Fibroblast of the aortic adventitia (primary cell): ENCODE measurements around the gene ADGRG3. TPM values are rescaled to one million over a fixed set of nuclear protein-coding genes. Genes with fewer than 3 reads are reported as not detected.

Experiments used
- DNase-seq: peaks from one replicate; pipeline ENCODE4 v3.0.0-alpha.2; 2010; ENCODE audit warnings: low read depth
- H3K4me3 ChIP-seq: 2 replicates; pipeline ENCODE4 v1.5.1; 2011; ENCODE audit warnings: low read depth, mild to moderate bottlenecking, control low read depth, low read length, moderate library complexity
- total RNA-seq: library from RNA; depleted of rRNA; stranded (reverse); fragments of >200 nt; gene quantifications from 2 replicates; pipeline ENCODE4 v1.2.3, GENCODE V29; 2012; ENCODE audit warnings: low replicate concordance
- TF ChIP-seq, protein P1 (sequence below): IDR thresholded peaks from 2 replicates; pipeline ENCODE4 v1.5.1; 2011; ENCODE audit warnings: mild to moderate bottlenecking, low read length, control low read depth, inconsistent platforms; ENCODE audit not compliant: insufficient read depth

Gene ADGRG3
- total RNA-seq, 1 donor: not detected

DNA sequence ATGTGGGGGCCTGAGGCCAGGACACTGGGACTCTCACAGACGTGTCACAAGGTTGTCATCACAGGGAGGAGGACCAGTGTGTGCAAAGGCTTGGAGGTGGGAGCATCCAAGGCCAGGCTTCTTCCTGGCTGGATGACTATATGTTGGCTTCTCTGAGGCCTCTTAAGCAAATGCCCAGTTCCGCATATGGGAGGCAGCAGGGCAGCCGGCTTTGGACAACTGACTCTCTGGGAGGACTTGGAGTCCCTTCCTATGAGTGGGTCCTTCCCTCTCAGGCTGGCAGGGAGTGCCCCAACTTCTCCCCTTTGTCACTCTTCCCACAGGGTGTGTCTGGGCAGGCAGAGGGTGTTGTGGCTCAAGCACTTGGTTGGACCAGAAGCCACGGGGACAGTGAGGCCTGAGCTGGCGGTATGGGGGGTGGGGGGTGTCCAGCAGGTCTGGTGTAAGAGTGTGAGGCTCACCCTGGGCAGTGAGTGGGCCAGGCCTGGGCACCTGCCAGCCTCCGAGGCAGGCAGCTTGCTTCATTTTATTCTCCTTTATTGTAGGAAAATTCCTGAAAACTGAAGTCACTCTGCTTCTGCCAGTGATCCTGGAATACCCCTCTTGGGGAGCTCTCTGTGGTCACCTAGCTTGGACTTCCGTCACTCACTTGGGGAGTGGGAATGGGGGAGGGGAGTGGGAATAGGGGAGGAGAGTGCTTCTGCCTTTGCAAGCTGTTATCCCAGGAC is 24.8 kb upstream of the ADGRG3 start:
- TF ChIP-seq, protein P1, sequence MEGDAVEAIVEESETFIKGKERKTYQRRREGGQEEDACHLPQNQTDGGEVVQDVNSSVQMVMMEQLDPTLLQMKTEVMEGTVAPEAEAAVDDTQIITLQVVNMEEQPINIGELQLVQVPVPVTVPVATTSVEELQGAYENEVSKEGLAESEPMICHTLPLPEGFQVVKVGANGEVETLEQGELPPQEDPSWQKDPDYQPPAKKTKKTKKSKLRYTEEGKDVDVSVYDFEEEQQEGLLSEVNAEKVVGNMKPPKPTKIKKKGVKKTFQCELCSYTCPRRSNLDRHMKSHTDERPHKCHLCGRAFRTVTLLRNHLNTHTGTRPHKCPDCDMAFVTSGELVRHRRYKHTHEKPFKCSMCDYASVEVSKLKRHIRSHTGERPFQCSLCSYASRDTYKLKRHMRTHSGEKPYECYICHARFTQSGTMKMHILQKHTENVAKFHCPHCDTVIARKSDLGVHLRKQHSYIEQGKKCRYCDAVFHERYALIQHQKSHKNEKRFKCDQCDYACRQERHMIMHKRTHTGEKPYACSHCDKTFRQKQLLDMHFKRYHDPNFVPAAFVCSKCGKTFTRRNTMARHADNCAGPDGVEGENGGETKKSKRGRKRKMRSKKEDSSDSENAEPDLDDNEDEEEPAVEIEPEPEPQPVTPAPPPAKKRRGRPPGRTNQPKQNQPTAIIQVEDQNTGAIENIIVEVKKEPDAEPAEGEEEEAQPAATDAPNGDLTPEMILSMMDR: no peak
- H3K4me3 ChIP-seq: no peak overlapping the region
- peak; percentile 62 for DNase-seq

DNA sequence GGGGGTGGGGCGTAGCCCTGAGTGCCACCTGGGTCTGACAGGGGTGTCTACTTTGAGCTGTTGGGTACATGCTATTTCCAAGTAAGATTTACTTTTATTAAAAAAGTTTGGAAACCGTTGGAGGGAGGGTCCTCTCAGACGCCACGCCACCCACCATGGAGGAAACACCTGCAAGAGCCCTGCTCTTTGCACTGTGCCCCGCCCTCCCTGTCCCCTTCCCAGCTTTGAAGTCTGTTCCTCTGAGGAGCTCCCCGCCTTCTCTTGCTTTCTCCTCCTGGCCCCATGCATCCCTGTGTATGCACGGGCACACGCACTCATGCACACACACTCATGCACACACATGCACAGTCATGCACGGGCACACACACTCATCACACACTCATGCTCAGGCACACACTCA is 24.2 kb upstream of the ADGRG3 start:
- no peak overlapping the region for H3K4me3 ChIP-seq
- no peak for DNase-seq
- TF ChIP-seq, protein P1: no peak

DNA sequence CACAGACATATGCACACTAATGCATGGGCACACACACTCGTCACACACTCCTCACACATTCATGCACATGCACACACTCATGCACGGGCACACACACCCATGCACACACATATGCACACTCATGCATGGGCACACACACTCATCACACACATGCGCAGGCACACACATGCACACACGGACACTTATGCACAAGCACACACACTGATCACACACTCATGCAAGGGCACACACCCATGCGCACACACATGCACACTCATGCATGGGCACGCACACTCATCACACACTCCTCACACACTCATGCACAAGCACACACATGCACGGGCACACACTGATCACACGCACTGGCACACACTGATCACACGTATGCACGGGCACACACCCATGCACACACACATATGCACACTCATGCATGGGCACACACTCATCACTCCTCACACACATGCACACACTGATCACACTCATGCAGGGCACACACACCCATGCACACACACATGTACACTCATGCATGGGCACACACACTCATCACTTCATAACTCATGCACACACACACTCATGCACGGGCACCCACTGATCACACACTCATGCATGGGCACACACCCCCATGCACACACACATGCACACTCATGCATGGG is 23.6 kb upstream of the ADGRG3 start:
- no peak for DNase-seq
- TF ChIP-seq, protein P1: no peak

DNA sequence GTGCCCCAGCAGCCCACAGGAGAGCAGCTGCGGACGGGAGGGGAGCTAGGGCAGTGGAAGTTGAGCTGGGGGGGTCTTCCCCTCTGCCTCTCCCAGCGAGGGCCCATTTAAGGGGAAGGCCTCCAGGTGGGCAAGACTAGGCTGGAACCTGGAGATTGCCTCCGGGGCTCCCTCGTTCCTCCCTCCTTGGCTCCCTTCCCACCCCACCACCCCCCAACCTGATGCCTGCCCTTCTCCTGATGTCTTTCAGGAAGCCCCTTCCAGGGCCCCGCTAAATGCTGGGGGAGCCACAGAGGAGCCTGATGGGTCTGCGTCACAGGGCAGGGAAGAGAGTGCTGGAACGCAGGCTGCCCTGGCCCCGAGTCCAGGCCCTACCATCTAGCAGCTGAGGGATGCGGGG is 22.9 kb upstream of the ADGRG3 start:
- H3K4me3 ChIP-seq: no peak overlapping the region
- DNase-seq: no peak
- TF ChIP-seq, protein P1: no peak

More for the DNA sequence above, 23.6 kb upstream of the ADGRG3 start:
- H3K4me3 ChIP-seq: no peak overlapping the region

DNA sequence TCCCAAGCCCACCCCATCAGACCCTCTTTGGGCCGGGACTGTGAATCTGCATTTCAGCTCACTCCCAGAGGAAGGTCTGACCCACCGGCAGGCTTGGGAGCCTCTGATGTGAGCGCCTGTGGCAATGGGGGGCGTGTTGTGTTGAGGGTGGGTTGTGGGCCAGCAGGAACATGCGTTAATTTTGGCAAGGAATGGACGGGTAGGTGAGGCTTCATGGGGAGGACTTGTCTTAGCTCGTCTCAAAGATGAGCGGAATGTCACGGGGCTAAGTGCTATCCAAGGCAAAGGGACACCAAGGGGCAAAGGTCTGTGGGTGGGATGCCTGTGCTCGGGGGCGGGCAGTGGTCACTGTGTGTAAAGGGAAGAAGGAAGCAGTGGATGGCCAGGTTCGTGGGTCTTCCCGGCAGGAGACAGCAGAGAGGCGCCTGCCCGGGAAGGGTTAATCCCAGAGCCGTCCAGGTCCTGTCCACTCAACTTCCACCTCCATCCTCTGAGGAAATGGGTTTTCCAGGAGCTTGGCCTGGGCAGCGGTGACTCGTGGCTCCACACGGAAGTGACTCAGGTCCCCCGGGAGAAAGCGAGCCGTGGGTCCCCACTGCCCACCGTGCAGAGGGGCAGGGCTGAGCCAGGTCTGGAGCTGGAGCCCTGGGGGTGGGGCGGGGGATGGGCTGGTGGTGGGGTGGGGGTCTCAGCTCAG is 22.3 kb upstream of the ADGRG3 start:
- TF ChIP-seq, protein P1: no peak
- DNase-seq: peak; percentile 72

DNA sequence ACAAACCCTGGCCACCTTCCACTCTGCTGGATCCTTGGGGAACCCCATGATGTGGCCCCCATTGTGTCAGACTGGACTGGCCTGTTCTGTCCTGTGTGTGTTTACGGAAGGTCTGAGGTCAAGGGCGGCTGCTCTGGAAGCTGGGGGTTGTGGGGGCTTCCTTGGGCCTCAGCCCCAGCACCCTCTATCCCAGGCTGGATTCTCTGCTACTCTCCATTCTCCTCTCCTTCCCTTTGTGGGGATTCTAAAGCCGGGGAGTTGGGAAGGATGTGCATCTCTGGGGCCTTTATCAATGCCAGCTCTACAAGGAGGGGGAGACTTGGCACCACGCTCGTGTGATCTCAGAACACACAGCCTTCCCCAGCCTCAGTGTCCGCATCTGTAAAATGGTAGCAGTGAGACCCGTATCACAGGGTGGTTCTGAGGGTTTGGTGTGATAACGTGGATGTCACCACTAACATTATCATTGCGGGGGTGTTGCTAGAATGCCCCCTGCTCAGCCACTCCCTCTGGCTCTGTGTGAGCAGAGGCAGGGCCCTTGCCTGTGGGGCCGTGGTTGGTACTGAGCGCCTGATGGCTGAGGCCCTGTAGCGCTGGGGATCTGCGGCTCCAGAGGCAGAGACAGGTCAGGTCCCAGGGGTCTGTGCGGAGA is 21.6 kb upstream of the ADGRG3 start:
- no peak for DNase-seq
- no peak overlapping the region for H3K4me3 ChIP-seq
- TF ChIP-seq, protein P1: no peak

More for the DNA sequence above, 22.3 kb upstream of the ADGRG3 start:
- no peak overlapping the region for H3K4me3 ChIP-seq
